DOHH2 (cell line): ENCODE measurements around the gene A4GALT.
A peak's percentile ranks its signal among the peaks of the same experiment; 100 is the strongest.

ENCODE experiments used
- H3F3A ChIP-seq: fragments of 200-600 bp; sonication (generic), shearing (Covaris generic); 2 replicates; pipeline ENCODE4 v1.6.0; 2016; ENCODE audit warnings: antibody characterized with exemption, mild to moderate bottlenecking; ENCODE audit not compliant: control insufficient read depth, insufficient read depth
- H3K27ac ChIP-seq: fragments of 200-600 bp; sonication (generic); 2 replicates; pipeline ENCODE4 v1.5.1; 2014; ENCODE audit warnings: low read depth, mild to moderate bottlenecking, low read length, moderate library complexity
- H3K27me3 ChIP-seq: fragments of 200-600 bp; sonication (generic); 2 replicates; pipeline ENCODE4 v1.6.1; 2014; ENCODE audit warnings: mild to moderate bottlenecking, low read length, mixed read lengths; ENCODE audit not compliant: control insufficient read depth
- H3K36me3 ChIP-seq: fragments of 200-600 bp; sonication (generic); 2 replicates; pipeline ENCODE4 v1.6.1; 2014; ENCODE audit warnings: mild to moderate bottlenecking, low read length, moderate library complexity, mixed read lengths; ENCODE audit not compliant: control insufficient read depth
- H3K4me1 ChIP-seq: fragments of 200-600 bp; sonication (generic); 2 replicates; pipeline ENCODE4 v1.6.1; 2014; ENCODE audit warnings: mild to moderate bottlenecking, low read length, mixed read lengths; ENCODE audit not compliant: control insufficient read depth
- H3K4me2 ChIP-seq: fragments of 200-600 bp; sonication (generic); 2 replicates; pipeline ENCODE4 v1.6.0; 2014; ENCODE audit warnings: mild to moderate bottlenecking, low read length, moderate library complexity
- H3K4me3 ChIP-seq: fragments of 200-600 bp; sonication (generic); 2 replicates; pipeline ENCODE4 v1.5.1; 2014; ENCODE audit warnings: mild to moderate bottlenecking, low read length, mixed read lengths
- H3K79me2 ChIP-seq: fragments of 200-600 bp; sonication (generic); 2 replicates; pipeline ENCODE4 v1.6.1; 2014; ENCODE audit warnings: mild to moderate bottlenecking, low read length, mixed read lengths; ENCODE audit not compliant: control insufficient read depth
- H3K9me2 ChIP-seq: fragments of 200-600 bp; sonication (generic); replicated peaks from 2 replicates; pipeline ENCODE4 v1.6.1; 2014; ENCODE audit warnings: mild to moderate bottlenecking, low read length, mixed read lengths; ENCODE audit not compliant: control insufficient read depth
- H3K9me3 ChIP-seq: fragments of 200-600 bp; sonication (generic); 2 replicates; pipeline ENCODE4 v1.6.1; 2014; ENCODE audit warnings: antibody characterized with exemption, low read length, mixed read lengths; ENCODE audit not compliant: control insufficient read depth, insufficient read depth
- H4K20me1 ChIP-seq: fragments of 200-600 bp; sonication (generic); 2 replicates; pipeline ENCODE4 v1.6.0; 2014; ENCODE audit warnings: low read depth, mild to moderate bottlenecking, antibody characterized with exemption, low read length, moderate library complexity; ENCODE audit not compliant: control insufficient read depth, insufficient read depth
- EZH2phosphoT487 ChIP-seq: fragments of 200-600 bp; sonication (generic); IDR thresholded peaks from 2 replicates; pipeline ENCODE4 v1.6.1; 2017; ENCODE audit warnings: borderline replicate concordance, mild to moderate bottlenecking, antibody characterized with exemption, low read length, moderate library complexity, mixed read lengths
- TF ChIP-seq, protein P1 (sequence below): fragments of 200-600 bp; sonication (generic); IDR thresholded peaks from one replicate; pipeline ENCODE4 v1.5.1; 2014; ENCODE audit warnings: antibody characterized with exemption, mild to moderate bottlenecking, low read depth, low read length; ENCODE audit not compliant: poor library complexity, severe bottlenecking

The A4GALT gene

DNA sequence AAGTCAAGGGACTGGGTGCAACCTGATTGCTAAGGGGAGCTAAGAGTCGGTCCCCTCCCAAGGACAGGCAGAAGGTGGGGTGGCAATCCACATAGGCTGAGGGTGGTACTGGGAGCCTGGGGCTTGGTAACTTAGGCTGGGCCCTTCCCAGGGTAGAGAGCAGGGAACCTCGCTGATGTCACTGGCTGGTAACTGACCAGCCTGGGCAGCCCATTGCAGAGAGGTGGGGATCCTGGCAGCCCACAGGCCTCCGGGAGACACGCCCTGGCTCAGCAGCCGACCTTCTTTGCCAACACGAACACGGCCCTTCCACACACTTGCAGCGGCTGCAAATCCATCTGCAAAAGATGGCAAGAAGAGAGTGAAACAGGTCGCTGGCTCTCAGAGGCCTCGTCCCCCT is 25.4 kb downstream of the A4GALT start:
- Histone ChIP-seq H3K36me3 (peaks cover 21% of the 10 kb centered on the region), H3K4me1 (peaks cover 36% of the 10 kb centered on the region), H3K27me3 (no peaks in the 10 kb centered on the region), H3K4me2 (no peak overlapping the region), H3K9me3 (no peaks in the 10 kb centered on the region), H3K9me2 (no peaks in the 10 kb centered on the region), H3K79me2 (peaks cover 20% of the 10 kb centered on the region), H4K20me1 (no peaks in the 10 kb centered on the region), H3F3A (no peaks in the 10 kb centered on the region), H3K4me3 (no peak overlapping the region), H3K27ac (no peak overlapping the region)
- TF ChIP-seq, protein P1, sequence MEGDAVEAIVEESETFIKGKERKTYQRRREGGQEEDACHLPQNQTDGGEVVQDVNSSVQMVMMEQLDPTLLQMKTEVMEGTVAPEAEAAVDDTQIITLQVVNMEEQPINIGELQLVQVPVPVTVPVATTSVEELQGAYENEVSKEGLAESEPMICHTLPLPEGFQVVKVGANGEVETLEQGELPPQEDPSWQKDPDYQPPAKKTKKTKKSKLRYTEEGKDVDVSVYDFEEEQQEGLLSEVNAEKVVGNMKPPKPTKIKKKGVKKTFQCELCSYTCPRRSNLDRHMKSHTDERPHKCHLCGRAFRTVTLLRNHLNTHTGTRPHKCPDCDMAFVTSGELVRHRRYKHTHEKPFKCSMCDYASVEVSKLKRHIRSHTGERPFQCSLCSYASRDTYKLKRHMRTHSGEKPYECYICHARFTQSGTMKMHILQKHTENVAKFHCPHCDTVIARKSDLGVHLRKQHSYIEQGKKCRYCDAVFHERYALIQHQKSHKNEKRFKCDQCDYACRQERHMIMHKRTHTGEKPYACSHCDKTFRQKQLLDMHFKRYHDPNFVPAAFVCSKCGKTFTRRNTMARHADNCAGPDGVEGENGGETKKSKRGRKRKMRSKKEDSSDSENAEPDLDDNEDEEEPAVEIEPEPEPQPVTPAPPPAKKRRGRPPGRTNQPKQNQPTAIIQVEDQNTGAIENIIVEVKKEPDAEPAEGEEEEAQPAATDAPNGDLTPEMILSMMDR: no peak
- TF ChIP-seq EZH2phosphoT487: no peak

DNA sequence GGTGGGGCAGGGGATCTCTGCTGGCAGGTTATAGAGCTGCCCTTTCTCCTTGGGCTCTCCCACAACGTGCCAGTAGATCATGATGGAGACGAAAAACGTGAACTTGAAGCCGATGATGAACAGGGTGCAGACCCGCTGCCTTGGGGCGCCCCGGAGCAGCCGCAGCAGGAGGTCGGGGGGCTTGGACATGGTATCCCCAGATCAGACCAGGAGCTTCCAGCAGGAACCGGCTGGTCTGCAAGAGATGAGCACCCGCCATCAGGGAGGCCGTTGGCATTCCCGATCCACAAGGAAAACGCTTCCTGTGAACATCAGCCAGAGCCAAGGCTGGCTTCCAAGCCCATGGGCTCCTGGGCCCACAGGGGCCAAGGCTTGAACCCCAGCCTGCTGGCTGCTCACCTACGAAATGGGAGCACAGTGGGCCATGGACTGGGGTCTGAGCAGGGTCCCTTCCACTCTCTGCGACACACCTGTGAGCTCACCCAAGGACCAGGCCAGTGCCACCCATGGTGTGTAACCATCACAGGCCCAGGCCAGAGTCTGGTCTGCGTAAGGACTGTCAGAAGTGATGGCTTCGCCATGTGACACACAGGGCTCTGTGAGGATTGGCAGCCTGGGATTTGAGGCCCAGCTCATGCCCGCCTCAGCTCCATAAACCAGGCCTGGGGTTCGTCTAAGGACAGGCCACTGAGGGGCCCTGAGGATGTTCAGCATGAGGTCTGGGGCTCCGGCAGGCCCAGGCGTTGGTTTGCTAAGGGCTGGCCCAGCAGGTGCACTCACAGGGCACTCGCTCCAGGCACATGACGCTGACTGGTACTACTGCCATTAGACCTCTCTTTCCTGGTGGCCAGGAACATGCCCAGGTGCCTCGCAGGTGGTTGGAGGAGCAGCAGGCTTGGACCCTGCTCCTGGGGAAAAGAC is 26.6 kb downstream of the A4GALT start:
- peaks cover 19% of the 10 kb centered on the region for H3K79me2 ChIP-seq
- H4K20me1 ChIP-seq: no peaks in the 10 kb centered on the region

DNA sequence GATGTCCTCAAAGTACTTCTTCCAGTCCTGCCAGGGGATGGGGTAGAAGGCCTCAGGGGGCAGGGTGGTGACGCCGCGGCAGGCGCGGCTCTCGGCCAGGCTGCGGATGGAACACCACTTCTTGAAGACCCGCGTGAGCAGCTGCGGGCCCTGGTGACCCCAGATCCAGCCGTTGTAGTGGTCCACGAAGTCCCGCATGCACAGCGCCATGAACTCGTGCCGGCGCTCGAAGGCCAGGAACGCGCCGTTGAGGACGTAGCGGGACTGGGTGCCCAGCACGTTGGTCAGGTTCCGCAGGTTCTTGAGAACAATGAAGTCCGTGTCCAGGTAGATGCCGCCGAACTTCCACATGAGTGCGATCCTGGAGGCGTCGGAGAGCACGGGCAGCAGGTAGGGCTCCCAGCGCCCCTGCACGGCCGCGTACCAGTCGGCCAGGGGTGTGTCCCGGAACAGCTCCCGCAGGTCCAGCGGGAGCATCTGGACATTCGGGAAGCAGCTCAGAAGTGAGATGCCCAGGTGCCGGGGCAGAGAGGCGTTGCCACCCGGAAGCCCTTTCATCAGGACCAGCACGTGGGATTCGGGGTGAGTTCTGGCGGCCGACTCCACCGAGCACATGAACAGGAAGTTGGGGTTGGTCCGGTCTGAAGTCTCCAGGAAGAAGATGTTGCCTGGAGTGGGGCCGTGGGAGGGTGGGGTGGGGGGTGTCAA is 27.5 kb downstream of the A4GALT start:
- H3K4me1 ChIP-seq: peaks cover 36% of the 10 kb centered on the region
- no peaks in the 10 kb centered on the region for H3K27me3 ChIP-seq
- H3K4me2 ChIP-seq: peak overlapping the region; percentile 65
- no peak overlapping the region for H3K27ac ChIP-seq
- TF ChIP-seq, protein P1: no peak
- no peak for TF ChIP-seq EZH2phosphoT487
- peaks cover 24% of the 10 kb centered on the region for H3K36me3 ChIP-seq
- H3F3A ChIP-seq: no peaks in the 10 kb centered on the region
- no peaks in the 10 kb centered on the region for H3K9me3 ChIP-seq
- no peaks in the 10 kb centered on the region for H4K20me1 ChIP-seq
- peaks cover 16% of the 10 kb centered on the region for H3K79me2 ChIP-seq
- no peaks in the 10 kb centered on the region for H3K9me2 ChIP-seq
- no peak overlapping the region for H3K4me3 ChIP-seq

More for the DNA sequence above, 26.6 kb downstream of the A4GALT start:
- Histone ChIP-seq H3K4me2 (no peak overlapping the region), H3K27ac (no peak overlapping the region), H3F3A (no peaks in the 10 kb centered on the region), H3K9me2 (no peaks in the 10 kb centered on the region), H3K4me1 (peaks cover 36% of the 10 kb centered on the region), H3K36me3 (peaks cover 24% of the 10 kb centered on the region), H3K9me3 (no peaks in the 10 kb centered on the region), H3K4me3 (no peak overlapping the region), H3K27me3 (no peaks in the 10 kb centered on the region)
- TF ChIP-seq EZH2phosphoT487: no peak
